Bronchial epithelial cell (primary cell): ENCODE results near the gene IGFL2. TPM values are rescaled to one million over a fixed set of nuclear protein-coding genes. Genes with fewer than 3 reads are reported as not detected.

ENCODE experiments used
- DNase-seq: peaks from one replicate; pipeline ENCODE4 v3.0.0-alpha.2; 2010; ENCODE audit warnings: low read depth
- FAIRE-seq: peaks from 2 replicates; lab custom pipeline; 2011; peaks lifted over from hg19 to GRCh38; lab: Jason Lieb, UNC
- H3K27me3 ChIP-seq: 2 replicates; pipeline ENCODE4 v1.5.1; 2011; ENCODE audit warnings: low read length; ENCODE audit not compliant: control insufficient read depth, insufficient read depth
- H3K36me3 ChIP-seq: 2 replicates; pipeline ENCODE4 v1.5.1; 2011; ENCODE audit warnings: low read length; ENCODE audit not compliant: control insufficient read depth, insufficient read depth
- H3K4me3 ChIP-seq: 2 replicates; pipeline ENCODE4 v1.5.1; 2011; ENCODE audit warnings: mild to moderate bottlenecking, low read depth, low read length, control low read depth
- CTCF ChIP-seq: IDR thresholded peaks from 2 replicates; pipeline ENCODE4 v1.5.1; 2011; ENCODE audit warnings: mild to moderate bottlenecking, moderate library complexity, low read length, control low read depth, inconsistent platforms; ENCODE audit not compliant: insufficient read depth, severe bottlenecking
- total RNA-seq: library from RNA; depleted of rRNA; stranded (reverse); fragments of >200 nt; gene quantifications from 2 replicates; pipeline ENCODE4 v1.2.1, GENCODE V29; 2014

Gene IGFL2
- total RNA-seq, 1 donor from 2014 or later, result not detected

- FAIRE-seq, result peak; percentile 77
- Histone ChIP-seq H3K27me3 (no peaks in the 10 kb centered on the region), H3K4me3 (no peak overlapping the region), H3K36me3 (no peaks in the 10 kb centered on the region)
- TF ChIP-seq CTCF, result no peak
- DNase-seq, result no peak
Observed at GRCh38 chr19:46132508-46133100, 15.4 kb upstream of the IGFL2 start.

- no peak overlapping the region for H3K4me3 ChIP-seq
- DNase-seq (peak; percentile 97), FAIRE-seq (peak; percentile 90)
Observed at GRCh38 chr19:46133101-46133627, 14.9 kb upstream of the IGFL2 start.

GRCh38 chr19:46133777-46134241 is 14.2 kb upstream of the IGFL2 start:
- DNase-seq (no peak), FAIRE-seq (no peak)
- TF ChIP-seq CTCF, result no peak
- H3K36me3 ChIP-seq, result no peaks in the 10 kb centered on the region
- no peak overlapping the region for H3K4me3 ChIP-seq
- H3K27me3 ChIP-seq, result peaks cover 3% of the 10 kb centered on the region

More at GRCh38 chr19:46133101-46133627, 14.9 kb upstream of the IGFL2 start:
- TF ChIP-seq CTCF, result no peak
- Histone ChIP-seq H3K36me3 (no peaks in the 10 kb centered on the region), H3K27me3 (no peaks in the 10 kb centered on the region)

GRCh38 chr19:46134527-46134926 is 13.5 kb upstream of the IGFL2 start:
- no peak for TF ChIP-seq CTCF
- Histone ChIP-seq H3K27me3 (peaks cover 3% of the 10 kb centered on the region), H3K4me3 (no peak overlapping the region), H3K36me3 (no peaks in the 10 kb centered on the region)
- DNase-seq (peak; percentile 61), FAIRE-seq (no peak)

GRCh38 chr19:46137915-46138473 is 10.0 kb upstream of the IGFL2 start:
- FAIRE-seq, result no peak
- Histone ChIP-seq H3K27me3 (peaks cover 3% of the 10 kb centered on the region), H3K36me3 (no peaks in the 10 kb centered on the region), H3K4me3 (no peak overlapping the region)
- TF ChIP-seq CTCF, result no peak
- no peak for DNase-seq

- H3K36me3 ChIP-seq, result no peaks in the 10 kb centered on the region
- DNase-seq (no peak), FAIRE-seq (peak; percentile 79)
- peaks cover 3% of the 10 kb centered on the region for H3K27me3 ChIP-seq
- TF ChIP-seq CTCF, result no peak
- H3K4me3 ChIP-seq, result no peak overlapping the region
Observed at GRCh38 chr19:46141421-46141820, 6.6 kb upstream of the IGFL2 start.
